Measurements from ENCODE around the gene DNAJB13.

Gene DNAJB13

GRCh38 chr11:73951797-73952196, 971 bp downstream of the DNAJB13 start:
- no peak for DNase-seq

- no peak for DNase-seq
Observed at GRCh38 chr11:73956876-73957653, 6.2 kb downstream of the DNAJB13 start.

GRCh38 chr11:73957654-73958361, 7.0 kb downstream of the DNAJB13 start:
- DNase-seq, result no peak

GRCh38 chr11:73958521-73959141, 7.8 kb downstream of the DNAJB13 start:
- no peak for DNase-seq

GRCh38 chr11:73961321-73961720, 10.5 kb downstream of the DNAJB13 start:
- peak; percentile 46 for DNase-seq

- DNase-seq, result no peak
Observed at GRCh38 chr11:73962101-73962705, 11.4 kb downstream of the DNAJB13 start.

GRCh38 chr11:73963861-73964260, 13.0 kb downstream of the DNAJB13 start:
- DNase-seq, result no peak

- DNase-seq, result peak; percentile 32
Observed at GRCh38 chr11:73965076-73965763, 14.4 kb downstream of the DNAJB13 start.

GRCh38 chr11:73965764-73966121, 14.9 kb downstream of the DNAJB13 start:
- DNase-seq, result no peak

GRCh38 chr11:73968356-73968966, 17.6 kb downstream of the DNAJB13 start:
- DNase-seq, result no peak

GRCh38 chr11:73969091-73969490, 18.3 kb downstream of the DNAJB13 start:
- no peak for DNase-seq

GRCh38 chr11:73969991-73970800, 19.4 kb downstream of the DNAJB13 start:
- no peak for DNase-seq

- DNase-seq, result no peak
Observed at GRCh38 chr11:73971175-73971719, 20.4 kb downstream of the DNAJB13 start.

GRCh38 chr11:73972187-73972586, 21.4 kb downstream of the DNAJB13 start:
- no peak for DNase-seq

GRCh38 chr11:73972620-73973449, 22.0 kb downstream of the DNAJB13 start:
- DNase-seq, result no peak

GRCh38 chr11:73974604-73975478, 24.0 kb downstream of the DNAJB13 start:
- no peak for DNase-seq

GRCh38 chr11:73975479-73975757, 24.6 kb downstream of the DNAJB13 start:
- no peak for DNase-seq

- DNase-seq, result no peak
Observed at GRCh38 chr11:73976451-73977151, 25.8 kb downstream of the DNAJB13 start.

Data from fibroblast of skin of abdomen (primary cell).